GM15510 (cell line): ENCODE data around the gene EPHA2.

Experiments used
- POLR2A ChIP-seq: IDR thresholded peaks from 3 replicates; pipeline ENCODE4 v1.6.1; 2011; ENCODE audit warnings: borderline replicate concordance; ENCODE audit not compliant: insufficient read length; ENCODE audit errors: extremely low read depth

EPHA2 gene

GRCh38 chr1:16150508-16150907 lies 5.4 kb downstream of the EPHA2 start:
- TF ChIP-seq POLR2A = no peak

GRCh38 chr1:16149702-16150488 lies 6.0 kb downstream of the EPHA2 start:
- TF ChIP-seq POLR2A = no peak

- TF ChIP-seq POLR2A = no peak
Measured at GRCh38 chr1:16149146-16149545, 6.7 kb downstream of the EPHA2 start.

GRCh38 chr1:16148329-16149092 lies 7.4 kb downstream of the EPHA2 start:
- no peak for TF ChIP-seq POLR2A

- no peak for TF ChIP-seq POLR2A
Measured at GRCh38 chr1:16147156-16147926, 8.5 kb downstream of the EPHA2 start.

GRCh38 chr1:16146279-16147155 lies 9.4 kb downstream of the EPHA2 start:
- no peak for TF ChIP-seq POLR2A

GRCh38 chr1:16145662-16146278 lies 10.1 kb downstream of the EPHA2 start:
- no peak for TF ChIP-seq POLR2A

- TF ChIP-seq POLR2A = no peak
Measured at GRCh38 chr1:16145030-16145661, 10.7 kb downstream of the EPHA2 start.

- TF ChIP-seq POLR2A = no peak
Measured at GRCh38 chr1:16144325-16145029, 11.4 kb downstream of the EPHA2 start.

GRCh38 chr1:16143566-16144324 lies 12.1 kb downstream of the EPHA2 start:
- TF ChIP-seq POLR2A = no peak

- no peak for TF ChIP-seq POLR2A
Measured at GRCh38 chr1:16143005-16143565, 12.8 kb downstream of the EPHA2 start.
